ENCODE measurements around the gene BAX.

Gene BAX

GRCh38 chr19:48985711-48986110 is 31.0 kb downstream of the BAX start:
- no peak for DNase-seq (ENCODE audit: low read depth, low spot score)

GRCh38 chr19:48986211-48986610 is 31.5 kb downstream of the BAX start:
- DNase-seq (ENCODE audit: low read depth, low spot score): no peak

- no peak for DNase-seq (ENCODE audit: low read depth, low spot score)
Observed at GRCh38 chr19:48987323-48987722, 32.6 kb downstream of the BAX start.

- DNase-seq (ENCODE audit: low read depth, low spot score): no peak
Observed at GRCh38 chr19:48988286-48988685, 33.6 kb downstream of the BAX start.

- DNase-seq (ENCODE audit: low read depth, low spot score): no peak
Observed at GRCh38 chr19:48988860-48989259, 34.2 kb downstream of the BAX start.

- no peak for DNase-seq (ENCODE audit: low read depth, low spot score)
Observed at GRCh38 chr19:48989701-48990291, 35.1 kb downstream of the BAX start.

GRCh38 chr19:48990400-48990799 is 35.7 kb downstream of the BAX start:
- DNase-seq (ENCODE audit: low read depth, low spot score): no peak

- no peak for DNase-seq (ENCODE audit: low read depth, low spot score)
Observed at GRCh38 chr19:48991011-48991609, 36.4 kb downstream of the BAX start.

GRCh38 chr19:48991873-48992580 is 37.4 kb downstream of the BAX start:
- no peak for DNase-seq (ENCODE audit: low read depth, low spot score)

- no peak for DNase-seq (ENCODE audit: low read depth, low spot score)
Observed at GRCh38 chr19:48992581-48993174, 38.0 kb downstream of the BAX start.

GRCh38 chr19:48993175-48994034 is 38.7 kb downstream of the BAX start, which contains the start of the genes GYS1 and RUVBL2:
TSS of gene GYS1 (minus strand) at chr19:48993309. CDS start at chr19:48993112, 197 bp downstream.
TSS of gene RUVBL2 (plus strand) at chr19:48993887. CDS start at chr19:48993912, 25 bp downstream.
- peak; percentile 98 for DNase-seq (ENCODE audit: low read depth, low spot score)

- DNase-seq (ENCODE audit: low read depth, low spot score): no peak
Observed at GRCh38 chr19:48994035-48994386, 39.3 kb downstream of the BAX start.

GRCh38 chr19:48997972-48998371 is 43.3 kb downstream of the BAX start:
- no peak for DNase-seq (ENCODE audit: low read depth, low spot score)

GRCh38 chr19:48999481-49000325 is 45.0 kb downstream of the BAX start:
- DNase-seq (ENCODE audit: low read depth, low spot score): no peak

GRCh38 chr19:49004133-49004532 is 49.5 kb downstream of the BAX start:
- DNase-seq (ENCODE audit: low read depth, low spot score): no peak

GRCh38 chr19:49004964-49005614 is 50.4 kb downstream of the BAX start:
- no peak for DNase-seq (ENCODE audit: low read depth, low spot score)

- DNase-seq (ENCODE audit: low read depth, low spot score): no peak
Observed at GRCh38 chr19:49006905-49007304, 52.2 kb downstream of the BAX start.

- DNase-seq (ENCODE audit: low read depth, low spot score): no peak
Observed at GRCh38 chr19:49009828-49010227, 55.2 kb downstream of the BAX start.

GRCh38 chr19:49010453-49010852 is 55.8 kb downstream of the BAX start:
- no peak for DNase-seq (ENCODE audit: low read depth, low spot score)

GRCh38 chr19:49011194-49011593 is 56.5 kb downstream of the BAX start:
- no peak for DNase-seq (ENCODE audit: low read depth, low spot score)
